HCT116 (cell line): Measurements from ENCODE around the gene PPIG. TPM values are rescaled to one million over a fixed set of nuclear protein-coding genes. Genes with fewer than 3 reads are reported as not detected.

Experiments
- ATAC-seq: fragments of 200-7000 bp; cut with Tn5 transposase; 2 replicates; pipeline ENCODE4 v1.9.1; 2020; ENCODE audit warnings: mild to moderate bottlenecking, moderate library complexity
- BruUV-seq: library from RNA; stranded (reverse); fragments of 400-500 nt; replicated peaks from 2 replicates; lab custom pipeline; 2021; lab: Mats Ljungman, UMichigan
- CTCF ChIA-PET: fragments of 300-600 bp; sonication (Branson Sonifier 250); formaldehyde crosslinking; loops from one replicate; lab custom pipeline; 2021; ENCODE audit warnings: antibody characterized with exemption; lab: Charles Lee
- POLR2A ChIA-PET: fragments of 300-600, 350-600 bp; sonication (Branson Sonifier 250); formaldehyde crosslinking; loops from one replicate; lab custom pipeline; 2021; ENCODE audit warnings: antibody characterized with exemption; lab: Charles Lee
- RAD21 ChIA-PET, 2 experiments: fragments of 300-600 bp; sonication (Branson Sonifier 250); formaldehyde crosslinking; loops; one replicate each; lab custom pipeline; 2023; ENCODE audit warnings: low total read pairs in 2 of 2; ENCODE audit not compliant: uncharacterized antibody in 2 of 2, unreplicated experiment in 2 of 2, low non-redundant PET in 1 of 2; lab: Charles Lee
- DNase-seq: peaks from one replicate; pipeline ENCODE4 v3.0.0-alpha.2; 2010; ENCODE audit warnings: low read depth, low spot score
- H2AFZ ChIP-seq: fragments of 200-600 bp; shearing (Covaris generic), sonication (generic); 2 replicates; pipeline ENCODE4 v1.6.1; 2017; ENCODE audit warnings: low read depth, mixed run types, mixed read lengths, antibody characterized with exemption, low read length; ENCODE audit not compliant: poor library complexity, severe bottlenecking
- H3K27ac ChIP-seq: 2 replicates; pipeline ENCODE4 v1.5.1; 2012; ENCODE audit warnings: low read depth, low read length
- H3K27me3 ChIP-seq: fragments of 200-600 bp; sonication (generic); 2 replicates; pipeline ENCODE4 v1.6.1; 2016; ENCODE audit warnings: mixed run types, low read length, mixed read lengths; ENCODE audit not compliant: insufficient read depth
- H3K36me3 ChIP-seq, 2 experiments: fragments of 200-500 bp in 1 of 2; fragments of 200-600 bp in 1 of 2; sonication (Bioruptor generic) in 1 of 2; sonication (generic) in 1 of 2; 2 replicates each; pipeline versions ENCODE4 v1.5.1 to v1.6.1; 2014 to 2016; ENCODE audit warnings: low read length in 2 of 2, inconsistent platforms in 1 of 2, mixed read lengths in 1 of 2, mixed run types in 1 of 2; ENCODE audit not compliant: insufficient read depth in 2 of 2, control insufficient read depth in 1 of 2
- H3K4me1 ChIP-seq, 2 experiments: fragments of 200-600 bp in 1 of 2; sonication (generic) in 1 of 2; 2 replicates each; pipeline versions ENCODE4 v1.5.1 to v1.6.1; 2012 to 2017; ENCODE audit warnings: low read length in 2 of 2, inconsistent platforms in 1 of 2, mild to moderate bottlenecking in 1 of 2, mixed read lengths in 1 of 2, mixed run types in 1 of 2, moderate library complexity in 1 of 2; ENCODE audit not compliant: insufficient read depth in 2 of 2, control insufficient read depth in 1 of 2
- H3K4me2 ChIP-seq: fragments of 200-600 bp; sonication (generic); 2 replicates; pipeline ENCODE4 v1.6.1; 2017; ENCODE audit warnings: mixed run types, low read length, mixed read lengths
- H3K4me3 ChIP-seq, 2 experiments: fragments of 200-600 bp in 1 of 2; sonication (generic) in 1 of 2; replicated peaks in 1 of 2; 2 replicates each; pipeline ENCODE4 v1.5.1; 2011 to 2016; ENCODE audit warnings: low read length in 2 of 2, control low read depth in 1 of 2, low read depth in 1 of 2, mild to moderate bottlenecking in 1 of 2, mixed read lengths in 1 of 2, mixed run types in 1 of 2
- H3K79me2 ChIP-seq: fragments of 200-600 bp; sonication (generic); 2 replicates; pipeline ENCODE4 v1.6.1; 2017; ENCODE audit warnings: mild to moderate bottlenecking, mixed run types, low read length, moderate library complexity, mixed read lengths; ENCODE audit not compliant: insufficient read depth
- H3K9ac ChIP-seq: fragments of 200-600 bp; sonication (generic); 2 replicates; pipeline ENCODE4 v1.6.1; 2016; ENCODE audit warnings: low read length, mixed read lengths
- H3K9me2 ChIP-seq: fragments of 200-600 bp; sonication (generic), shearing (Covaris generic); 2 replicates; pipeline ENCODE4 v1.6.1; 2017; ENCODE audit warnings: mixed run types, mild to moderate bottlenecking, moderate library complexity; ENCODE audit not compliant: insufficient read depth
- H3K9me3 ChIP-seq, 2 experiments: fragments of 200-500 bp in 1 of 2; fragments of 200-600 bp in 1 of 2; sonication (Bioruptor generic) in 1 of 2; sonication (generic) in 1 of 2; 2 replicates each; pipeline ENCODE4 v1.6.1; 2014 to 2017; ENCODE audit warnings: low read length in 2 of 2, mixed read lengths in 2 of 2, inconsistent platforms in 1 of 2, low read depth in 1 of 2, mild to moderate bottlenecking in 1 of 2, mixed run types in 1 of 2, moderate library complexity in 1 of 2; ENCODE audit not compliant: control insufficient read depth in 1 of 2, insufficient read depth in 1 of 2
- H4K20me1 ChIP-seq: fragments of 200-600 bp; sonication (generic), shearing (Covaris generic); 2 replicates; pipeline ENCODE4 v1.6.1; 2017; ENCODE audit warnings: mixed run types, mild to moderate bottlenecking, moderate library complexity; ENCODE audit not compliant: insufficient read depth
- ATF3 ChIP-seq: IDR thresholded peaks from 2 replicates; pipeline ENCODE4 v1.6.1; 2012
- CBX3 ChIP-seq: IDR thresholded peaks from 2 replicates; pipeline ENCODE4 v1.6.1; 2012; ENCODE audit warnings: low read depth
- CEBPB ChIP-seq: IDR thresholded peaks from 2 replicates; pipeline ENCODE4 v1.6.1; 2012; ENCODE audit warnings: low read depth
- EGR1 ChIP-seq: IDR thresholded peaks from 2 replicates; pipeline ENCODE4 v1.6.1; 2012; ENCODE audit warnings: low read depth
- ELF1 ChIP-seq: IDR thresholded peaks from 2 replicates; pipeline ENCODE4 v1.6.1; 2012; ENCODE audit warnings: low read depth, borderline replicate concordance
- EZH2 ChIP-seq: fragments of 200-600 bp; sonication (generic); IDR thresholded peaks from 2 replicates; pipeline ENCODE4 v1.6.1; 2017; ENCODE audit warnings: antibody characterized with exemption, mixed run types
- JUND ChIP-seq: IDR thresholded peaks from 2 replicates; pipeline ENCODE4 v1.6.1; 2012
- MAX ChIP-seq: IDR thresholded peaks from 2 replicates; pipeline ENCODE4 v1.6.1; 2012
- POLR2A ChIP-seq: IDR thresholded peaks from 2 replicates; pipeline ENCODE4 v1.7.0; 2011; ENCODE audit warnings: borderline replicate concordance; ENCODE audit not compliant: insufficient read depth, insufficient read length; ENCODE audit errors: extremely low read depth
- POLR2AphosphoS5 ChIP-seq: IDR thresholded peaks from 2 replicates; pipeline ENCODE4 v1.6.1; 2011; ENCODE audit warnings: mild to moderate bottlenecking, low read depth, low read length, moderate library complexity
- RAD21 ChIP-seq: IDR thresholded peaks from 2 replicates; pipeline ENCODE4 v1.6.1; 2012; ENCODE audit warnings: low read depth, mild to moderate bottlenecking
- REST ChIP-seq: IDR thresholded peaks from 2 replicates; pipeline ENCODE4 v1.6.1; 2012; ENCODE audit warnings: low read depth
- SIN3A ChIP-seq: IDR thresholded peaks from 2 replicates; pipeline ENCODE4 v1.6.1; 2012; ENCODE audit warnings: low read depth
- SP1 ChIP-seq: IDR thresholded peaks from 2 replicates; pipeline ENCODE4 v1.6.1; 2012; ENCODE audit warnings: low read depth
- SRF ChIP-seq: IDR thresholded peaks from 2 replicates; pipeline ENCODE4 v1.6.1; 2012; ENCODE audit warnings: low read depth
- TCF7L2 ChIP-seq: IDR thresholded peaks from 2 replicates; pipeline ENCODE4 v1.7.0; 2011; ENCODE audit warnings: borderline replicate concordance, inconsistent platforms; ENCODE audit not compliant: insufficient read depth, insufficient read length; ENCODE audit errors: extremely low read depth
- YY1 ChIP-seq: IDR thresholded peaks from 2 replicates; pipeline ENCODE4 v1.6.1; 2011; ENCODE audit warnings: low read length, low read depth, moderate library complexity, mild to moderate bottlenecking; ENCODE audit not compliant: insufficient replicate concordance; ENCODE audit errors: extremely low read depth
- ZBTB33 ChIP-seq: IDR thresholded peaks from 2 replicates; pipeline ENCODE4 v1.6.1; 2011; ENCODE audit warnings: mild to moderate bottlenecking, low read length, moderate library complexity; ENCODE audit not compliant: insufficient replicate concordance; ENCODE audit errors: extremely low read depth
- ZFX ChIP-seq: fragments of 450-650 bp; IDR thresholded peaks from 2 replicates; pipeline ENCODE4 v1.6.1; 2017
- ZNF274 ChIP-seq: fragments of 200-500 bp; sonication (Bioruptor generic); IDR thresholded peaks from 2 replicates; pipeline ENCODE4 v1.6.1; 2014; ENCODE audit warnings: mild to moderate bottlenecking, low read depth, low read length, inconsistent platforms
- intact Hi-C: fragments of 100-400 bp; cut with micrococcal nuclease; formaldehyde crosslinking; loops from 2 replicates; pipeline ENCODE4 v1.10.0; 2022
- total RNA-seq: library from RNA; stranded (reverse); gene quantifications from one replicate; pipeline ENCODE4 v1.2.1, GENCODE V29; 2021; ENCODE audit not compliant: unreplicated experiment

The PPIG gene
- total RNA-seq, 1 experiment from 2014 or later, result 55.3 TPM

- Histone ChIP-seq H3K27me3 (no peaks in the 10 kb centered on the region), H3K9me3 (no peaks in the 10 kb centered on the region), H3K4me2 (peak within 1 kb of the TSS; percentile 93), H3K9ac (peak within 1 kb of the TSS; percentile 81), H3K36me3 (0 out of 4 replicates have a peak, but pooled peaks cover 0 to under 1% of the 10 kb centered on the region in 2 experiments), H2AFZ (peak within 1 kb of the TSS; percentile 95), H4K20me1 (no peaks in the 10 kb centered on the region), H3K9me2 (no peaks in the 10 kb centered on the region), H3K4me3 (peak within 1 kb of the TSS; percentile 85 to 89), H3K27ac (peak within 1 kb of the TSS; percentile 66), H3K4me1 (peaks cover 0 to 15% of the 10 kb centered on the region in 2 experiments; a peak in 3 of 4 replicates), H3K79me2 (peaks cover 46% of the 10 kb centered on the region)
- peak; percentile 82 for DNase-seq
- ChIA-PET POLR2A (interaction anchor here (2.3 kb wide), 1 partner anchor 12 kb away, joined by 9 read pairs; no protein-coding TSS in a partner anchor), RAD21 (no interaction called here), CTCF (no interaction called here)
- TSS peak; percentile 81 for BruUV-seq
- intact Hi-C loops, result loop anchor here (1.0 kb wide), 1 partner anchor 11 kb away; the partner anchor contains the start of gene PPIG
- ATAC-seq, result peak; percentile 98
- TF ChIP-seq ELF1 (peak; percentile 90), CEBPB (no peak), TCF7L2 (no peak), SIN3A (peak; percentile 68), RAD21 (no peak), SRF (no peak; the same call in 1 of the 2 replicates), EZH2 (no peak), SP1 (peak; percentile 81), CBX3 (peak; percentile 25; the same call in 1 of the 2 replicates), ATF3 (no peak), POLR2AphosphoS5 (peak; percentile 88), ZFX (peak; percentile 40; the same call in 1 of the 2 replicates), JUND (no peak), MAX (peak; percentile 90), ZNF274 (no peak), EGR1 (peak; percentile 56), REST (no peak), YY1 (peak; percentile 94), POLR2A (peak; percentile 75), ZBTB33 (peak; percentile 84)
These were observed 10.8 kb upstream of the PPIG start, which contains the start of gene FASTKD1 for GRCh38 chr2:169573160-169573973. Gene FASTKD1, minus strand, starts transcription at chr2:169573865. Its CDS starts 1,836 bp downstream, at chr2:169572029.
